GM12865 (cell line): ENCODE results near the gene SPATA46.

Source experiments
- DNase-seq: peaks from one replicate; pipeline ENCODE4 v3.0.0; 2010; ENCODE audit warnings: low read depth
- H3K4me3 ChIP-seq: 2 replicates; pipeline ENCODE4 v1.5.1; 2011; ENCODE audit warnings: mild to moderate bottlenecking, low read depth, low read length, control low read depth
- CTCF ChIP-seq: IDR thresholded peaks from 2 replicates; pipeline ENCODE4 v1.5.1; 2011; ENCODE audit warnings: low read length, control low read depth, low read depth, inconsistent platforms; ENCODE audit not compliant: insufficient read depth; ENCODE audit errors: missing control alignments

Gene SPATA46

GRCh38 chr1:162386292-162387225, 9.9 kb upstream of the SPATA46 start:
- H3K4me3 ChIP-seq, result no peak overlapping the region
- no peak for DNase-seq
- no peak for TF ChIP-seq CTCF

- no peak for DNase-seq
- no peak overlapping the region for H3K4me3 ChIP-seq
- no peak for TF ChIP-seq CTCF
These were observed 9.0 kb upstream of the SPATA46 start for GRCh38 chr1:162385702-162386101.

GRCh38 chr1:162385280-162385623, 8.6 kb upstream of the SPATA46 start:
- TF ChIP-seq CTCF, result no peak
- DNase-seq, result no peak
- H3K4me3 ChIP-seq, result no peak overlapping the region

- DNase-seq, result no peak
- TF ChIP-seq CTCF, result no peak
- H3K4me3 ChIP-seq, result no peak overlapping the region
These were observed 8.1 kb upstream of the SPATA46 start for GRCh38 chr1:162384601-162385279.

GRCh38 chr1:162384116-162384515, 7.5 kb upstream of the SPATA46 start:
- DNase-seq, result no peak
- no peak for TF ChIP-seq CTCF
- H3K4me3 ChIP-seq, result no peak overlapping the region

- TF ChIP-seq CTCF, result no peak
- H3K4me3 ChIP-seq, result no peak overlapping the region
- no peak for DNase-seq
These were observed 6.9 kb upstream of the SPATA46 start for GRCh38 chr1:162383516-162383915.
